HepG2 (cell line): ENCODE results near the gene MADCAM1. TPM values are rescaled to one million over a fixed set of nuclear protein-coding genes. Genes with fewer than 3 reads are reported as not detected.

Experiments
- ARNTL ChIP-seq: sonication (generic); formaldehyde crosslinking; IDR thresholded peaks from 2 replicates; pipeline ENCODE4 v1.4.0; 2020; ENCODE audit warnings: mild to moderate bottlenecking, missing genetic modification reagents
- BHLHE40 ChIP-seq: IDR thresholded peaks from 2 replicates; pipeline ENCODE4 v1.6.1; 2011; ENCODE audit warnings: low read length, improper control_type of control experiment
- CREBL2 ChIP-seq: sonication (generic); formaldehyde crosslinking; IDR thresholded peaks from 2 replicates; pipeline ENCODE4 v1.8.1; 2023; ENCODE audit warnings: missing genetic modification reagents, mild to moderate bottlenecking, borderline replicate concordance
- ERF ChIP-seq: IDR thresholded peaks from 2 replicates; pipeline ENCODE4 v1.6.1; 2018; ENCODE audit warnings: missing biosample characterization, missing genetic modification reagents
- ETV5 ChIP-seq: IDR thresholded peaks from 2 replicates; pipeline ENCODE4 v1.6.1; 2018; ENCODE audit warnings: missing biosample characterization, missing genetic modification reagents, inconsistent platforms, borderline replicate concordance
- ETV6 ChIP-seq: sonication (generic); formaldehyde crosslinking; conservative IDR thresholded peaks from 2 replicates; pipeline ENCODE4 v1.4.0; 2020; ENCODE audit warnings: missing genetic modification reagents
- GATAD1 ChIP-seq: IDR thresholded peaks from 2 replicates; pipeline ENCODE4 v1.6.1; 2016; ENCODE audit warnings: missing genetic modification reagents, missing compliant biosample characterization
- GMEB1 ChIP-seq: sonication (generic); formaldehyde crosslinking; IDR thresholded peaks from 2 replicates; pipeline ENCODE4 v1.5.1; 2020; ENCODE audit warnings: missing genetic modification reagents, mild to moderate bottlenecking, borderline replicate concordance
- HCFC1 ChIP-seq: fragments of 150-350 bp; IDR thresholded peaks from 2 replicates; pipeline ENCODE4 v1.6.1; 2014; ENCODE audit warnings: low read depth, low read length
- IRF2 ChIP-seq: IDR thresholded peaks from 2 replicates; pipeline ENCODE4 v1.6.1; 2018; ENCODE audit warnings: missing genetic modification reagents, missing compliant biosample characterization
- KAT8 ChIP-seq: IDR thresholded peaks from 2 replicates; pipeline ENCODE4 v1.6.1; 2016; ENCODE audit warnings: missing genetic modification reagents, missing compliant biosample characterization
- MBNL3 ChIP-seq: fragments of 250-450 bp; sonication (Bioruptor Pico); conservative IDR thresholded peaks from 2 replicates; pipeline ENCODE4 v1.8.0; 2022; ENCODE audit warnings: mild to moderate bottlenecking, inconsistent platforms
- POGZ ChIP-seq: sonication (generic); formaldehyde crosslinking; IDR thresholded peaks from 2 replicates; pipeline ENCODE4 v1.4.0; 2020; ENCODE audit warnings: mild to moderate bottlenecking, missing genetic modification reagents
- SALL1 ChIP-seq: sonication (generic); formaldehyde crosslinking; IDR thresholded peaks from 2 replicates; pipeline ENCODE4 v1.8.0; 2022; ENCODE audit warnings: mild to moderate bottlenecking, missing genetic modification reagents
- SSRP1 ChIP-seq: IDR thresholded peaks from 2 replicates; pipeline ENCODE4 v1.6.1; 2016; ENCODE audit warnings: control low read depth
- STAT5B ChIP-seq: sonication (generic); formaldehyde crosslinking; IDR thresholded peaks from 2 replicates; pipeline ENCODE4 v1.4.0; 2020; ENCODE audit warnings: missing genetic modification reagents
- ZBTB42 ChIP-seq: sonication (generic); formaldehyde crosslinking; IDR thresholded peaks from 2 replicates; pipeline ENCODE4 v1.5.0; 2020; ENCODE audit warnings: mild to moderate bottlenecking, missing genetic modification reagents
- ZNF180 ChIP-seq: sonication (generic); formaldehyde crosslinking; IDR thresholded peaks from 2 replicates; pipeline ENCODE4 v1.4.0; 2020; ENCODE audit warnings: low read depth, missing genetic modification reagents, borderline replicate concordance
- ZNF230 ChIP-seq: sonication (generic); formaldehyde crosslinking; IDR thresholded peaks from 2 replicates; pipeline ENCODE4 v1.4.0; 2020; ENCODE audit warnings: mild to moderate bottlenecking, missing genetic modification reagents
- ZNF264 ChIP-seq: sonication (generic); formaldehyde crosslinking; IDR thresholded peaks from 2 replicates; pipeline ENCODE4 v1.4.0; 2020; ENCODE audit warnings: missing genetic modification reagents
- ZNF558 ChIP-seq: sonication (generic); formaldehyde crosslinking; IDR thresholded peaks from 2 replicates; pipeline ENCODE4 v1.9.0; 2022; ENCODE audit warnings: mild to moderate bottlenecking, missing genetic modification reagents, borderline replicate concordance
- ZNF563 ChIP-seq: sonication (generic); formaldehyde crosslinking; IDR thresholded peaks from 2 replicates; pipeline ENCODE4 v1.8.0; 2022; ENCODE audit warnings: mild to moderate bottlenecking, moderate library complexity, missing genetic modification reagents
- ZNF670 ChIP-seq: sonication (generic); formaldehyde crosslinking; IDR thresholded peaks from 2 replicates; pipeline ENCODE4 v1.8.0; 2022; ENCODE audit warnings: mild to moderate bottlenecking, missing genetic modification reagents, borderline replicate concordance
- ZNF687 ChIP-seq: sonication (generic); formaldehyde crosslinking; IDR thresholded peaks from 2 replicates; pipeline ENCODE4 v1.5.1; 2020; ENCODE audit warnings: mild to moderate bottlenecking, missing genetic modification reagents, moderate library complexity
- ZNF740 ChIP-seq: sonication (generic); formaldehyde crosslinking; IDR thresholded peaks from 2 replicates; pipeline ENCODE4 v1.4.0; 2020; ENCODE audit warnings: missing genetic modification reagents
- polyA plus RNA-seq, 8 experiments: library from polyadenylated mRNA; depleted of rRNA in 3 of 8; stranded (reverse) in 7 of 8; unstranded in 1 of 8; fragments of >200 nt; fragmentation: Illumina TruSeq in 4 of 8; extraction: Trizol in 4 of 8; gene quantifications; 2 replicates each; pipeline versions ENCODE4 v1.2.1 to v1.2.3, GENCODE V29; 2011 to 2016; ENCODE audit warnings: low read depth in 4 of 8, missing spikeins in 1 of 8, mixed read lengths in 1 of 8; ENCODE audit not compliant: insufficient read depth in 1 of 8
- total RNA-seq, 5 experiments: library from RNA; depleted of rRNA; stranded (reverse); fragments of >200 nt; fragmentation: Illumina TruSeq; extraction: Trizol; gene quantifications; 2 replicates each; pipeline ENCODE4 v1.2.3, GENCODE V29; 2016; ENCODE audit warnings: low read depth in 1 of 5

Gene MADCAM1
- total and polyA plus RNA-seq, 2 of the 13 experiments (the other 11 are each of a cell fraction or from before 2014, with no cell fraction given) = 0.29 to 0.33 TPM

GRCh38 chr19:532561-533363 is 36.5 kb downstream of the MADCAM1 start (continued):
- 0 out of 2 replicates have a peak, but pooled peaks have one; percentile 17 for TF ChIP-seq IRF2 (CRISPR knock-in tag)
- TF ChIP-seq STAT5B (CRISPR knock-in tag) = no peak
- TF ChIP-seq KAT8 (CRISPR knock-in tag) = peak; percentile 20; the same call in 1 of the 2 replicates
- TF ChIP-seq ZNF230 (CRISPR knock-in tag) = peak; percentile 69; the same call in 1 of the 2 replicates
- peak; percentile 47; the same call in 1 of the 2 replicates for TF ChIP-seq ETV5
- TF ChIP-seq GATAD1 (CRISPR knock-in tag) = 0 out of 2 replicates have a peak, but pooled peaks have one; percentile 11
- TF ChIP-seq SALL1 (CRISPR knock-in tag) = peak; percentile 20; the same call in 1 of the 2 replicates
- TF ChIP-seq ETV6 (CRISPR knock-in tag) = no peak
- TF ChIP-seq ZNF670 = no peak
- TF ChIP-seq ZNF740 (CRISPR knock-in tag) = no peak
- TF ChIP-seq ERF (CRISPR knock-in tag) = no peak
- no peak for TF ChIP-seq SSRP1 (CRISPR knock-in tag)
- peak; percentile 91 for TF ChIP-seq ZNF687 (CRISPR knock-in tag)
- TF ChIP-seq MBNL3 (CRISPR knock-in tag) = no peak
- TF ChIP-seq ZNF180 = no peak
- no peak for TF ChIP-seq HCFC1
- 0 out of 2 replicates have a peak, but pooled peaks have one; percentile 6 for TF ChIP-seq ZNF563 (CRISPR knock-in tag)
- TF ChIP-seq GMEB1 (CRISPR knock-in tag) = peak; percentile 21; the same call in 1 of the 2 replicates
- no peak for TF ChIP-seq ZNF558 (CRISPR knock-in tag)
- TF ChIP-seq POGZ = 0 out of 2 replicates have a peak, but pooled peaks have one; percentile 12
- TF ChIP-seq CREBL2 = no peak
- no peak for TF ChIP-seq BHLHE40
- no peak; the same call in 1 of the 2 replicates for TF ChIP-seq ARNTL (CRISPR knock-in tag)
- TF ChIP-seq ZNF264 = 0 out of 2 replicates have a peak, but pooled peaks have one; percentile 39
- TF ChIP-seq ZBTB42 (CRISPR knock-in tag) = no peak
